Activated CD4-positive, alpha-beta T cell treated with anti-CD3 and anti-CD28 coated beads, Interleukin-2, amount 50 U/mL, for 24 hours (primary cell): ENCODE results near the gene UNC5C.

Source experiments
- DNase-seq, 2 donors: peaks; one replicate each; pipeline ENCODE4 v3.0.0-alpha.2; 2020; ENCODE audit warnings: low read depth in 1 of 2, low spot score in 1 of 2

Gene UNC5C

GRCh38 chr4:95466791-95467190 lies 82.0 kb downstream of the UNC5C start:
- DNase-seq = no peak

DNA sequence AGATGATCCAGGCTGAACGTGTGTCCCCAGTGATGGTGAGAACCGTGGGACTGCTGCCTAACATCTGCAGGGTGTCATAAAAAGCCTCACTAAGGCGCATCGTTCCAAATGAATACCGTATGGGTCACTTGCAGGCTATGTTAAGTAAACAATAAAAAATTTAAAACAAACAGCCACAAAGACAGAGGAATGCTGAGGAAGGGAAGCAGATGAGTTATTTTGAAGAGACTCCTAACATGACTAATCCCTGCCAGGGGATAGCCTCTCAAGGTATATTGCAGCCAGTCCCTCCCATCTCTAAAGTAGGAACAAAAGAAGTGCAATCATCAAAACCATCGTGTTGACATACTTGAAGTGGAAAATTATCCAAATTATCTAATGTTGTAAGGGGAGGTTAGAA lies 83.8 kb downstream of the UNC5C start:
- DNase-seq = no peak

GRCh38 chr4:95462921-95463320 lies 85.9 kb downstream of the UNC5C start:
- DNase-seq = no peak

GRCh38 chr4:95457353-95457752 lies 91.4 kb downstream of the UNC5C start:
- DNase-seq = no peak

- no peak for DNase-seq
Measured at GRCh38 chr4:95450294-95450693, 98.5 kb downstream of the UNC5C start.

DNA sequence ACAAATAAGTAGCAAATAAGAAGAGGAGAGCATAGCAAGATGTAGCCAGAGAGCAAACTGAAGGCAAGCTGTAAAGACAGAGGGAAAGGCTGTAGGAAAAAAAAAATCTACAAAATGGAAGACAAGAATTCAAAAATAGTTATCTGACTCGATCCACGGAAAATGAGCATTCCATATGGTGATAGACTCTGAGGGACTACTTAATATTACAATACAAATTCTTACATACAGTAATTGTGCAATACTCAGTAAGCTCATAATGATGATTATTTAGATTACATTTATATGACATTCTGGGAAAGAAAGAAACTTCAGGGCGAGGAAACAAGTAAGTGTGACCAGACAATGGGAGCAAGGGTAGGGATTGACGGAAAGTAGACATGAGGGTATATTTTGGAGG lies 102.6 kb downstream of the UNC5C start:
- no peak for DNase-seq

- no peak for DNase-seq
Measured at GRCh38 chr4:95445251-95445650, 103.5 kb downstream of the UNC5C start.

- DNase-seq = no peak
Measured at GRCh38 chr4:95444812-95445211, 104.0 kb downstream of the UNC5C start.

GRCh38 chr4:95439896-95440295 lies 108.9 kb downstream of the UNC5C start:
- DNase-seq = no peak

GRCh38 chr4:95439071-95439470 lies 109.7 kb downstream of the UNC5C start:
- DNase-seq = no peak

DNA sequence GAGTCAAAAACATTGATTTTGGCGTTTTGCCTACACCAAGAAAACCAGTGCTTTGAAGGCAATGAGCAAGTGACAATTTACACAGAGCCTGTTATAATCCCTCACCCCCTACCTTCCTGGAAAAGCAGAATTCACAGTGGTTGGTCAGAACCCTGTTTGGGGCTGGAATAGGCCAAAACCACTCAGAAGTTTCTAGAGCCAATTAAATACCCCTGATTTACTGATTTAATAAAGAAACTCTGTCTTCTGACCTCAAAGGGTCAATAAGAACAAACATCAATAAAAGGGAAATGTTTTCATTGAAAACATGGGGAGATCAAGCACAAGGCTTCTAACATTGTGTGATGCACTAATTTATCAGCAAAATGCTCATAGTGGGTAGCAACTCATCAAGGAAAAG lies 116.3 kb downstream of the UNC5C start:
- no peak for DNase-seq

DNA sequence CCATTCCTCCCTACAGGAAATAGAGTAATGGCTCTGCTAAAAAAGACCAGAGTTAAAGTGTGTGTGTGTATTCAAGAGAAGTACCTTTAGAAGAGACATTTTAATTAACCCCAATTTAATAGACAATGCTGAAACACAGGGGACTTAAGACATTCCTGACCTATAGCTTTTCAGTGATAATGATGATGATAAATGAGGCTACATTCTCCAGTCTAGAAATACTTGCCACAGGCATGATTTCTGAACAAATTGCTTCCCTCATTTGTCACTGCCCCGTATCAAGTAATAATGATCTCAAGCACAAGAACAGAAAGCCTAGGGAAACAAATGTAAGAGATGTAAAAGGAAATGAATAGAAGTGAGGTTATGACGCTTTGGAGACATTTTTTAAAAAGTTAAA lies 117.1 kb downstream of the UNC5C start:
- no peak for DNase-seq

- no peak for DNase-seq
Measured at GRCh38 chr4:95429416-95429815, 119.4 kb downstream of the UNC5C start.

DNA sequence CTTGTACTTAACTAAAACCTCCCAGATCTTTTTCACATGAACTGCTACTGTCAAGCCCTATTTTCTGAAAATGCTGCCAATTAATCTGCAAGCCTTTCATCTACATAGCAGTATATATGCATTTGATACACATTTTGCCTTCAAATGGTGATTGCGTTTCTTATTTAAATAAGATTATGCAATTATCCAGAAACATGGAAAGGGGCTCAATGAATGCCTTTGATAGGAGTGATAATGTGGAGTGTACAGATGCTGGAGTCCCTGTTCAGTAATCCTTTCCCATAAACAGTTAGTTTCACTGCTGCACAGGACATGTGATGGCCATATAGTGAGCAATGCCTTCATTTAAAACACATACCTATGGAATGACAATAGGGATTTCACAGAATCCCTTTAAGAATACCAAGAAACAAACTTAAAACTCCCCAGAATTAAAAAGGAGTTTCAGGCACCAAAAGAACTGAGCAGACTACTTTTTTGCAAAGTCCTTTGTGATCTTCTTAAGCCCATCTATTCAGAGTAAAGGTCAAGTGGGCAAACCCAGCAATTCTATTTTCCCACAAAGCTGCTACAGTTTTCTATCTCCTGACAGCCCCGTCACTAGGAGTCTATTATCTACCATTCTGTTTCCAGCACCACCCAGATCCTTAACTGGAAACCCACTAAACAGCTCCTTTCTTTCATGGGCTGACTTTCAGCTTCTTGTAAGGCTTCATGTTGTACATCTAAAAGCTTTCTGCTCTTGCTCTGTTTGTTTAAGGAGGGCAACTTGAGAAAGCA lies 120.3 kb downstream of the UNC5C start:
- DNase-seq = no peak

DNA sequence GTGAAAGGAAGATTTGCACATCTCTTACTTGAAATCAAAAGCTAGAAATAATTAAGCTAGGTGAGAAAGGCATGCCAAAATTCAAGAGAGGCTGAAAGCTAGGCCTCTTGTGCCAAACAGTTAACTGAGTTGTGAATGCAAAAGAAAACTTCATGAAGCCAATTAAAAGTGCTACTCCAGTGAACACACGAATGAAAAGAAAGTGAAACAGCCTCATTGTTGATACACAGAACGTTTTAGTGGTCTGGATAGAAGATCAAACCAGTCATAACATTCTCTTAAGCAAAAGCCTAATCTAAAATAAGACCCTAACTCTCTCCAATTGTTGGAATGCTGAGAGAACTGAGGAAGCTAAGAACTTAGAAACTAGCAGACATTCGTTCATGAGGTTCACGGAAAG lies 122.3 kb downstream of the UNC5C start:
- DNase-seq = no peak

DNA sequence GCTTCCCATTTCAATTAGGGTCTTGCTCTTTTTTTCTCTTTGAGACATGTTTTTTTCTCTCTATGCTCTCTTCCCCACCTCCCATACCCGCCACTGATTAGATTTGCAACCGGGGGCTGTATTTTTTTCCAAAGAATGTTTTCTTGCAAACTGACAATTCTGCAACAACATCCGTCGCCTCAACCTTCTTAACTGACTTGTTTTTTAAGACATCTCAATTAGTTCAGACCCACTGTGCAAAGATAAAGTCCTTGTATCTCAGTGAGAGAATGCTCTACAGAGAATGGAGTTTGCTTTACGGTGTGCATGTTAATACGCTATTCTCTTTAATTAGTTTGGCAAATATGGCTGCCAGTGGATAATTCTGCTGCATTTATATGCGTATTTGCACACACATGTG lies 126.3 kb downstream of the UNC5C start:
- no peak for DNase-seq

- no peak for DNase-seq
Measured at GRCh38 chr4:95421869-95422268, 126.9 kb downstream of the UNC5C start.

DNA sequence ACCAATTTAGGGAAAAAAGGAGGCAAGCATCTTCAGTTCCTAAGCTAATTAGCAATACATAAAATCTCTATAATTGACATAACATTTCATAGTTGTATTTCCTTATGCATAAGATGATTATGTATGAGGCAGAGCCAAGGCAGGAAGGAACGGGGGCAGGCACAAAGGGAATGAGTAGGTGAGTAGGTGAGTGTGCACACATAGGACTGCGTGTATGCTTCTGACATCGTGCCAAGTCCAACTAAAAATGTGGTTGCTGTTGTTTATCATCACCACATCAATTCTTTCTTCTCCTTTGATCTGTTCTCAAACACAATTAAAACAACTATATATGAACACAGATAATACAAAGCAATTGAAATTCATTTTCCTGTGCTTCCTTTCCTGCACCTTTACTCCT lies 131.2 kb downstream of the UNC5C start:
- no peak for DNase-seq

DNA sequence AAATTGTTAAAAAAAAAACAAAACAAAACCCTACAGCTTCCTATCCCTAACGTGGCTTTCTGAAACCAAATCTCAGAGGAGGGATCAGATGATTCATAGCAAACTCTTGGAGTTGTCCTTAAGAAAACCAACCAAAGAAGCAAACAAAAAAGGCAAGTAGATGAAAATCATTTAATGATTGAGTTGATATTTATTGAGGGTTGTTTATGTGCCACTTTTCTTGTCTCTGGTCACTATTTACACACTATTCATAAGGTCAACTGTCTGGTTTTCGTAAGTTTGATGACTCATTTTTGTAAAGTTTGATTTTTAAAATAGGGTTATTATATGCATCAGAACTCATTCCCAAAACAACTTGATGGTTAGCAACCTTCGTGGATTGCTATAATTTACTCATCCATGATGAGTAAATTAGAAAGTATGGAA lies 133.4 kb downstream of the UNC5C start:
- DNase-seq = no peak

GRCh38 chr4:95411371-95412088 lies 137.2 kb downstream of the UNC5C start:
- DNase-seq = no peak

- DNase-seq = no peak
Measured at GRCh38 chr4:95410387-95410977, 138.3 kb downstream of the UNC5C start.

DNA sequence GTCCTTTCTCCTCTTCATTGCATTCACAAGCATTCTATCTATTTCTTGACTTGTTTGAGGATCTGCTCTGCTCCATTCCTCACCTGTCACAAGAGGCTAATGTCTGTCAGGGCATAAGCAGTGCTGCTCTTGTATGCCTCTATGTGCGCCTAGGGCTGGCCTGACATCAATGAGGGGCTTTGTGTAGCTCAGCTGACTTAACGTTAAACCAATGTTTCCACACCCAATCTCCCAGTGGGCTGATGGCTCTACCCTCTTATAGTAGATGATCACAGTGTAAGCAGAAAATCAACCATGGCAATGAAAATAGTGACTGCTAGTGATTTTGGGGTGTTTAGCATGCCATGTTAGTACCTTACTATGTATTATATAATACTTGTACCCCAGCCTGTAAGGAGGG lies 139.0 kb downstream of the UNC5C start:
- DNase-seq = no peak
